CD8-positive, alpha-beta memory T cell (primary cell): Measurements from ENCODE around the gene TLE5. TPM values are rescaled to one million over a fixed set of nuclear protein-coding genes. Genes with fewer than 3 reads are reported as not detected.
"Not testable (repeated sequence)": the region's sequence is repeated elsewhere in the genome, so short reads cannot be mapped to it uniquely, and the experiment has no call there.

Source experiments
- CTCF ChIA-PET: fragments of 350-600 bp; sonication (Branson Sonifier 250); formaldehyde crosslinking; loops from one replicate; lab custom pipeline; 2021; ENCODE audit warnings: antibody characterized with exemption; lab: Charles Lee
- POLR2A ChIA-PET: fragments of 350-600 bp; sonication (Branson Sonifier 250); formaldehyde crosslinking; loops from one replicate; lab custom pipeline; 2021; ENCODE audit warnings: antibody characterized with exemption; lab: Charles Lee
- DNase-seq, 5 donors: peaks; one replicate each; pipeline versions ENCODE4 v3.0.0 to v3.0.0-alpha.2; 2020 to 2022; ENCODE audit warnings: mixed read lengths in 1 of 5
- H3K27ac ChIP-seq: one replicate; pipeline ENCODE4 v1.7.0; 2013; ENCODE audit warnings: low read depth, mild to moderate bottlenecking, low read length, moderate library complexity
- H3K27me3 ChIP-seq: 2 replicates; pipeline ENCODE4 v1.7.0; 2013; ENCODE audit warnings: low read length, mild to moderate bottlenecking; ENCODE audit not compliant: insufficient read depth, poor library complexity, severe bottlenecking
- H3K36me3 ChIP-seq: 2 replicates; pipeline ENCODE4 v1.7.0; 2013; ENCODE audit warnings: mild to moderate bottlenecking, low read length, moderate library complexity; ENCODE audit not compliant: insufficient read depth
- H3K4me1 ChIP-seq: 2 replicates; pipeline ENCODE4 v1.7.0; 2013; ENCODE audit warnings: mild to moderate bottlenecking, low read length, moderate library complexity; ENCODE audit not compliant: insufficient read depth
- H3K4me3 ChIP-seq: 2 replicates; pipeline ENCODE4 v1.7.0; 2013; ENCODE audit warnings: mild to moderate bottlenecking, low read length
- H3K9me3 ChIP-seq: 2 replicates; pipeline ENCODE4 v1.7.0; 2013; ENCODE audit warnings: mild to moderate bottlenecking, low read length
- H3K27ac Mint-ChIP-seq, 8 donors: one replicate each; pipeline ENCODE4 v1.8.0; 2020 to 2021; ENCODE audit warnings: mixed read lengths in 8 of 8, mild to moderate bottlenecking in 6 of 8, inconsistent platforms in 3 of 8, moderate library complexity in 3 of 8
- H3K27me3 Mint-ChIP-seq, 2 donors: one replicate each; pipeline ENCODE4 v1.8.0; 2020 to 2021; ENCODE audit warnings: mixed read lengths in 2 of 2, mild to moderate bottlenecking in 1 of 2, moderate library complexity in 1 of 2
- H3K36me3 Mint-ChIP-seq, 3 donors: one replicate each; pipeline ENCODE4 v1.8.0; 2020 to 2021; ENCODE audit warnings: mixed read lengths in 3 of 3, inconsistent platforms in 1 of 3, mild to moderate bottlenecking in 1 of 3
- H3K4me1 Mint-ChIP-seq, 3 donors: one replicate each; pipeline ENCODE4 v1.8.0; 2020 to 2021; ENCODE audit warnings: mixed read lengths in 3 of 3, inconsistent platforms in 1 of 3, mild to moderate bottlenecking in 1 of 3
- H3K4me3 Mint-ChIP-seq, 7 donors: one replicate each; pipeline ENCODE4 v1.8.0; 2020 to 2021; ENCODE audit warnings: mixed read lengths in 7 of 7, mild to moderate bottlenecking in 6 of 7, moderate library complexity in 4 of 7, inconsistent platforms in 2 of 7
- H3K9me3 Mint-ChIP-seq, 5 donors: one replicate each; pipeline ENCODE4 v1.8.0; 2020 to 2022; ENCODE audit warnings: mixed read lengths in 5 of 5, mild to moderate bottlenecking in 3 of 5, moderate library complexity in 2 of 5, inconsistent platforms in 1 of 5
- polyA plus RNA-seq: library from polyadenylated mRNA; unstranded; fragments of 300-500 nt; fragmentation: Illumina TruSeq; gene quantifications from one replicate; pipeline ENCODE4 v1.2.3, GENCODE V29; 2021
- total RNA-seq, 2 experiments: library from RNA; stranded (reverse); gene quantifications; one replicate each; pipeline ENCODE4 v1.2.3, GENCODE V29; 2021

TLE5 gene
- total and polyA plus RNA-seq, 3 experiments from 2014 or later = 335 to 753 (median 352) TPM

GRCh38 chr19:3094601-3095440, 32.5 kb upstream of the TLE5 start:
- Histone ChIP-seq H3K27me3 (peaks cover 11% of the 10 kb centered on the region), H3K9me3 (no peaks in the 10 kb centered on the region), H3K36me3 (no peaks in the 10 kb centered on the region), H3K27ac (peak overlapping the region; percentile 65), H3K4me1 (peaks cover 34% of the 10 kb centered on the region), H3K4me3 (peak overlapping the region; percentile 59)
- no peaks in the 10 kb centered on the region for H3K36me3 Mint-ChIP-seq
- ChIA-PET POLR2A (interaction anchor here (0.6 to 1.0 kb wide), 2 partner anchors 33 to 144 kb away, joined by 4 to 6 read pairs; no protein-coding TSS in a partner anchor), CTCF (interaction anchor here (1.1 to 2.1 kb wide), 3 partner anchors 9 to 144 kb away, joined by 5 to 7 read pairs (median 5); no protein-coding TSS in a partner anchor)
- peak overlapping the region in 3 of 8 donors; percentile 17 to 63 (median 19) for H3K27ac Mint-ChIP-seq
- H3K9me3 Mint-ChIP-seq = no peaks in the 10 kb centered on the region
- peaks cover 14 to 28% of the 10 kb centered on the region in 2 donors for H3K27me3 Mint-ChIP-seq
- H3K4me3 Mint-ChIP-seq = peak overlapping the region; percentile 63 to 89 (median 74)
- peaks cover 18 to 24% (median 23%) of the 10 kb centered on the region in 3 donors for H3K4me1 Mint-ChIP-seq
- DNase-seq = peak in 2 of 5 donors; percentile 23 to 29

GRCh38 chr19:3089299-3089855, 27.1 kb upstream of the TLE5 start:
- peak overlapping the region in 1 of 7 donors; percentile 24 for H3K4me3 Mint-ChIP-seq
- not testable (repeated sequence) for H3K4me1 ChIP-seq, H3K9me3 ChIP-seq, H3K9me3 Mint-ChIP-seq, H3K27ac Mint-ChIP-seq, DNase-seq, H3K4me3 ChIP-seq, H3K36me3 Mint-ChIP-seq, H3K27me3 Mint-ChIP-seq, H3K27me3 ChIP-seq, H3K4me1 Mint-ChIP-seq, H3K36me3 ChIP-seq, H3K27ac ChIP-seq
- POLR2A ChIA-PET = interaction anchor here (0.6 kb wide), 1 partner anchor 36 kb away, joined by 3 read pairs; no protein-coding TSS in a partner anchor
- CTCF ChIA-PET = interaction anchor here (1.5 to 2.2 kb wide), 3 partner anchors 9 to 14 kb away, joined by 4 to 6 read pairs (median 6); no protein-coding TSS in a partner anchor

GRCh38 chr19:3087769-3088168, 25.5 kb upstream of the TLE5 start:
- Histone ChIP-seq H3K27me3 (no peaks in the 10 kb centered on the region), H3K9me3 (no peaks in the 10 kb centered on the region), H3K36me3 (no peaks in the 10 kb centered on the region), H3K4me3 (no peak overlapping the region), H3K27ac (no peak overlapping the region), H3K4me1 (no peaks in the 10 kb centered on the region)
- no peaks in the 10 kb centered on the region for H3K4me1 Mint-ChIP-seq
- no peaks in the 10 kb centered on the region for H3K36me3 Mint-ChIP-seq
- DNase-seq = no peak
- no peaks in the 10 kb centered on the region for H3K27me3 Mint-ChIP-seq
- no peak overlapping the region for H3K27ac Mint-ChIP-seq
- no peak overlapping the region for H3K4me3 Mint-ChIP-seq
- H3K9me3 Mint-ChIP-seq = no peaks in the 10 kb centered on the region
- POLR2A ChIA-PET = interaction anchor here (0.5 kb wide), 1 partner anchor 1184 kb away, joined by 6 read pairs; no protein-coding TSS in a partner anchor
- CTCF ChIA-PET = interaction anchor here (1.5 kb wide), 1 partner anchor 13 kb away, joined by 4 read pairs; no protein-coding TSS in a partner anchor

GRCh38 chr19:3084943-3085342, 22.6 kb upstream of the TLE5 start:
- Histone ChIP-seq H3K4me3 (no peak overlapping the region), H3K9me3 (no peaks in the 10 kb centered on the region), H3K36me3 (no peaks in the 10 kb centered on the region), H3K27ac (no peak overlapping the region), H3K27me3 (no peaks in the 10 kb centered on the region), H3K4me1 (no peaks in the 10 kb centered on the region)
- no peaks in the 10 kb centered on the region for H3K9me3 Mint-ChIP-seq
- no peak overlapping the region for H3K27ac Mint-ChIP-seq
- ChIA-PET POLR2A (no interaction called here), CTCF (no interaction called here)
- H3K36me3 Mint-ChIP-seq = no peaks in the 10 kb centered on the region
- H3K27me3 Mint-ChIP-seq = peaks cover 0 to 2% of the 10 kb centered on the region in 2 donors
- H3K4me1 Mint-ChIP-seq = no peaks in the 10 kb centered on the region
- DNase-seq = no peak
- no peak overlapping the region for H3K4me3 Mint-ChIP-seq

GRCh38 chr19:3083964-3084363, 21.7 kb upstream of the TLE5 start:
- Histone ChIP-seq H3K4me1 (no peaks in the 10 kb centered on the region), H3K9me3 (no peaks in the 10 kb centered on the region), H3K36me3 (no peaks in the 10 kb centered on the region), H3K27ac (no peak overlapping the region), H3K4me3 (no peak overlapping the region), H3K27me3 (no peaks in the 10 kb centered on the region)
- H3K36me3 Mint-ChIP-seq = no peaks in the 10 kb centered on the region
- no peak for DNase-seq
- no peaks in the 10 kb centered on the region for H3K4me1 Mint-ChIP-seq
- POLR2A ChIA-PET = no interaction called here
- peaks cover 0 to 2% of the 10 kb centered on the region in 2 donors for H3K27me3 Mint-ChIP-seq
- H3K27ac Mint-ChIP-seq = no peak overlapping the region
- CTCF ChIA-PET = interaction anchor here (1.6 kb wide), 1 partner anchor 20 kb away, joined by 3 read pairs; no protein-coding TSS in a partner anchor
- no peak overlapping the region for H3K4me3 Mint-ChIP-seq
- H3K9me3 Mint-ChIP-seq = no peaks in the 10 kb centered on the region

GRCh38 chr19:3082331-3082730, 20.0 kb upstream of the TLE5 start:
- no peaks in the 10 kb centered on the region for H3K36me3 Mint-ChIP-seq
- H3K9me3 ChIP-seq = no peaks in the 10 kb centered on the region
- H3K27ac ChIP-seq = no peak overlapping the region
- CTCF ChIA-PET = interaction anchor here (1.7 kb wide), 1 partner anchor 26 kb away, joined by 5 read pairs; no protein-coding TSS in a partner anchor
- H3K27me3 ChIP-seq = no peaks in the 10 kb centered on the region
- H3K9me3 Mint-ChIP-seq = no peaks in the 10 kb centered on the region
- POLR2A ChIA-PET = no interaction called here
- no peak overlapping the region for H3K4me3 ChIP-seq
- H3K4me3 Mint-ChIP-seq = no peak overlapping the region
- no peaks in the 10 kb centered on the region for H3K4me1 ChIP-seq
- no peaks in the 10 kb centered on the region for H3K36me3 ChIP-seq
- DNase-seq = no peak
- no peak overlapping the region for H3K27ac Mint-ChIP-seq
- peaks cover 0 to 2% of the 10 kb centered on the region in 2 donors for H3K27me3 Mint-ChIP-seq
- no peaks in the 10 kb centered on the region for H3K4me1 Mint-ChIP-seq

- Histone ChIP-seq H3K27ac (no peak overlapping the region), H3K4me3 (no peak overlapping the region), H3K9me3 (no peaks in the 10 kb centered on the region), H3K36me3 (no peaks in the 10 kb centered on the region), H3K27me3 (no peaks in the 10 kb centered on the region), H3K4me1 (peaks cover 5% of the 10 kb centered on the region)
- DNase-seq = no peak
- Mint-ChIP-seq H3K9me3 (no peaks in the 10 kb centered on the region), H3K36me3 (no peaks in the 10 kb centered on the region), H3K4me1 (peaks cover 0 to 7% (median 3%) of the 10 kb centered on the region in 3 donors), H3K27me3 (peaks cover 0 to 4% of the 10 kb centered on the region in 2 donors), H3K4me3 (no peak overlapping the region), H3K27ac (no peak overlapping the region)
- CTCF ChIA-PET = interaction anchor here (0.9 to 1.4 kb wide), 3 partner anchors 24 to 52 kb away, joined by 3 to 8 read pairs (median 5); no protein-coding TSS in a partner anchor
- POLR2A ChIA-PET = interaction anchor here (0.7 kb wide), 1 partner anchor 17 kb away, joined by 3 read pairs; no protein-coding TSS in a partner anchor
Observed at GRCh38 chr19:3080286-3080685, 18.0 kb upstream of the TLE5 start.
